AG09319 (cell line): Measurements from ENCODE around the gene TULP4.
"Not testable (repeated sequence)": the region's sequence is repeated elsewhere in the genome, so short reads cannot be mapped to it uniquely, and the experiment has no call there.

Experiments used
- DNase-seq: peaks from one replicate; pipeline ENCODE4 v3.0.0-alpha.2; 2010; ENCODE audit warnings: low read depth; ENCODE audit errors: extremely low read depth
- CTCF ChIP-seq: IDR thresholded peaks from 2 replicates; pipeline ENCODE4 v1.5.1; 2011; ENCODE audit warnings: low read depth, mild to moderate bottlenecking, inconsistent platforms, low read length, moderate library complexity

Gene TULP4

GRCh38 chr6:158347335-158347734 is 35.1 kb downstream of the TULP4 start:
- TF ChIP-seq CTCF: no peak
- DNase-seq: no peak

GRCh38 chr6:158348737-158349504 is 36.7 kb downstream of the TULP4 start:
- not testable (repeated sequence) for DNase-seq

GRCh38 chr6:158349505-158350275 is 37.4 kb downstream of the TULP4 start:
- not testable (repeated sequence) for DNase-seq

GRCh38 chr6:158350731-158351130 is 38.5 kb downstream of the TULP4 start:
- not testable (repeated sequence) for DNase-seq

- DNase-seq: no peak
- no peak for TF ChIP-seq CTCF
Observed at GRCh38 chr6:158353883-158354877, 41.9 kb downstream of the TULP4 start.

GRCh38 chr6:158356586-158357546 is 44.6 kb downstream of the TULP4 start:
- DNase-seq: no peak
- no peak for TF ChIP-seq CTCF

GRCh38 chr6:158357570-158358216 is 45.4 kb downstream of the TULP4 start:
- no peak for TF ChIP-seq CTCF
- no peak for DNase-seq
